GM18511 (cell line): ENCODE data around the gene ZFYVE21.

Experiments used
- ATAC-seq: cut with Tn5 transposase; IDR thresholded peaks from one replicate; pipeline ENCODE4 v1.9.1; 2021; ENCODE audit warnings: mild to moderate bottlenecking, moderate library complexity; ENCODE audit not compliant: unreplicated experiment

ZFYVE21 gene

DNA sequence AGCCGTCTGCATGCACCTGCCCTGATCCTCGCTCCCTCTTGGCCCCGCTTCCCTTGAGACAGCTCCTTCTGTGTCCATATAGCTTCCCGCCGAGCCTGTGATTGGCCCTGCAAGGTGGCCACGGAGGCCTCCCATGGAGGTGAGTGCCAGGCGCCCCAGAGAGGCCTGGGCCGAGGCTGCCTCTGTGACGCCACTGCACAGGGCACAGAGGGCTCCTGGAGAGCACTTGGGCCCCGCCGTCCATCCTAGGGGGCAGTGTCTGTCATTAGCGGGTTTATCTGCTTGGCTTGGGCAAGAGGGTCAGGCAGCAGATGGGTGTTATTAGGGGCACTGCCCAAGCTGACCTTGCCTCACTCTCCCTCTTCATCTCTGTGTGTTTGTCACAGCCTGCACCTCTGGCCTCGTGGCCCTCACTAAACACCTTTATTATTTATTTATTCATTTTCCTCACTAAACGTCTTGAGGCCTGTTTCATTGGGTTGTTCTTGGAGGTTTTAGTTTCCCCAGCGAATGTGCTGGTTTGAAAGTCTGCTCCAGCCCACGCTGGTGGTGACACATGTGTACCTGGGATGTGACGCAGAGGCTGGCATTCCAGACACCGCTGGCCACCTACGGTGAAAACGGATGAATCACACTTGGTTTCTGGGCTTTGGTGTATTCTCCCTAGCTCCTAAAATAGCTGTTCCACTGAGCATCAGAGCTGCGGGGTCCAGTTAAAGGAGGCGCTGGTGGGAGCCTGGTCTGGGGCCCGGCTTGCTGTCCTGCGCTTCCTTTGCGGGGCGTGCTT lies 5.9 kb downstream of the ZFYVE21 start:
- ATAC-seq = no peak

DNA sequence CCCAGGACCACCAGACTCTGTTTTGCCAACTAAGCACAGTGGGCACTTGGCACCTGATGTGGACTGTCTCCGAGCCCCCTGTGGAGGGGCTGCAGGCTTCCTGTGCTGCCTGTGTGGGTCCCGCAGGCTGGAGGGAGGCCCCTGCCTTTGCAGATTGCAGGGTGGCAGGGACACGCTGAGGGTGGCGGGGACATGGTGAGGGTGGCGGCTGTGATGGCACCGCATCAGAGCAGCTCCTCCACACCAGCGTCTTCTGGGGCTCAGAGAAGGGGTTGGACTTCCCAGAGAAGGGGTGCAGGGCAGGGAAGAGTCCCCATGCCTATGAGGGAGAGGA lies 8.1 kb downstream of the ZFYVE21 start:
- no peak for ATAC-seq

DNA sequence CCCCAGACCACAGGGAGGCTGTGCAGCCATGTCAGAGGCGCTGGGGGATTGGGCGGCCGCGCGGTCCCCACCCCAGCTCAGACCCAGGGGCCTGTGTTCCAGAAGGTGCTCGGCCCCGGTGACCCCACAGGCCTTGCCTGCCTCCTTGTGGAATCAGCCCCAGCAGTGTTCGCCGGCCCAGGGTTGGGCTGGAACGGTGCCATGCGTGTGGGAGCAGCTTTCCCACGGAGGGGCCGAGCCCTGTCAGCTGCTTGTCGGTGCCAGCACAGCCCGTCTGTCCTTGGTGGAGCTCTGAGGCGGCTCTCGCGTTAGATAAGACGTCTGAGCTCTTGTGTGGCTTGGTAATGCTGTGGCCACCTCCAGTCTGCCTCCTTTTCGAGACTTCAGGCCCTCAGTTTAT lies 8.5 kb downstream of the ZFYVE21 start:
- no peak for ATAC-seq

DNA sequence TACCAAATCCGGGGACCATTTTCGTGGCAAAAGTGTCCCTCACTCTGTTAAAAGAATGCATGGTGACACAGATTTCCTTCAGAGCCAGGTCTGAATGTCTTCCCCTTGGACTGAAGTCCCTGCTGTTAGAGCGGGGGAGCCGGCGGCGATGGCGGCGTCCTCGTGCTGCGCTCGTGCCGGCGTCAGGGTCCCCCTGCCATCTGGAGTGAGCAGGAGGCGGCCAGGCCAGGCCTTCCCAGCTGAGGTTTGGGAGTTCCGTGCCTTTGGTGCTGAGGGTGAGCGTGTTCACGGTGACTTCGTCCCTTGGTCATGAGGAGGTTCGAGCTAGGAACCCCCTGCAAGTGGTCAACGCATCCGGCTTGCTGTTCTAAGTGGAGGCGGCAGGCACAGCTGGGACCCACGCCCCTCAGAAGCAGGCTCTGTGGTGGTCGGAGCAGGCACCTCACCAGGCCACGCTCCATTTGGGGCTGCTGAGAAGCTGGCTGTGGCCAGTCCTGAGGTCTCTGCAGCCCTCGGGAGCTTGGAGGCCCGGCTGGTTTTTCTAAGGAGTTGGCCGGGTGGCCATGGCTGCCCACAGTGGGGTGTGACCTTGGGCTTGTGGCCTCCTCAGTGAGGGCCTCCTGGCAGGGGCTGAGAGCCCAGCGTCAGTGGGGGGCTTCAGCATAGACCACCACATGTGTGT lies 9.5 kb downstream of the ZFYVE21 start:
- ATAC-seq = no peak

DNA sequence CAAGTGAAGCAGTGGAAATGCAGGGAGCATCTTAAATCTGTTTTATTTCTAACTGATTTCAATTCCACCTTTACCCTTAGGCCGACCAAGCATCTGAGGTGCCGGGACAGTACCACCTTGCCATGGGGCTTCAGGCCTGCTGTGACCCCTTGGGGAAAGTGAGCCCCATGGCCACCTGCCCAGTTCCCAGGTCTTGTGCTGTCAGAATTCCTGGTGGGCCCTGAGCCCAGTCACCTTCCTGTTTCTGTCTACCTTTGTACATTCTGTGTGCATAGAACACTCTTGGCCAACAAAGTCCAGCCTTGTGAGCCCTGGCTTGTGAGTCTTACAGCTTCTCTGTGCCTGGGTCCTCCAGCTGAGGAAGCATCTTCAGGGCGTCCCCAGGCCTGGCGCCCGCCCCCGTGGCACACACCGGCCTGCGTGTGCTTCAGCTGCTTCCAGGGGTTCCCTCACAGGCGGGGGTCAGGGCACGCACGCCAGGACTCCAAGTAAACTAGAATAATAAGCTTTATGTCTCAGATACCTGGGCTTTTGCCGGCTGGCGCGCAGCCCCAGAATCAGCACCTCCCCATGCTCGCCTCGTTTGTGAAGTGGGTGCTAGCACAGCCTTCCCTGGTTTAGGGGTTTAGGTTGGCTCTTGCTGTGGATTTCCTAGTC lies 10.3 kb downstream of the ZFYVE21 start:
- no peak for ATAC-seq

DNA sequence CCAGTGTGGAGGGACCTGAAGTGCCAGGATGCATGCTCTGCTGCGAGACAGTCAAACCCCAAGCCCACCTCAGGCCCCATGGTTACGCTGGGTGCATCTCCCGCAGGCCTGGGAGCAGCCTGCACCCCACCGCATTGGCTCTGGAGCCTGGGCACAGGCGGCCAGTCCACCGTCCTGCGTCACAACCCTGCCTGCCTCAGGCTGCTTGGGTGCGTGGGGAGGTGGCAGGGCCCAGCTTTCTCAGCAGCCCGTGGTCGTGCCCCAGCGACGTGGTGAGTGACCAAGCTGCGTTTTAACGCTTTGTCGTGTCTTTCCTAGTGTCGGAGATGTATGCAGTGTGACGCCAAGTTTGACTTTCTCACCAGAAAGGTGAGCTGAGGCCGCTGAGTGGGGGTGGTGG lies 10.9 kb downstream of the ZFYVE21 start:
- no peak for ATAC-seq

DNA sequence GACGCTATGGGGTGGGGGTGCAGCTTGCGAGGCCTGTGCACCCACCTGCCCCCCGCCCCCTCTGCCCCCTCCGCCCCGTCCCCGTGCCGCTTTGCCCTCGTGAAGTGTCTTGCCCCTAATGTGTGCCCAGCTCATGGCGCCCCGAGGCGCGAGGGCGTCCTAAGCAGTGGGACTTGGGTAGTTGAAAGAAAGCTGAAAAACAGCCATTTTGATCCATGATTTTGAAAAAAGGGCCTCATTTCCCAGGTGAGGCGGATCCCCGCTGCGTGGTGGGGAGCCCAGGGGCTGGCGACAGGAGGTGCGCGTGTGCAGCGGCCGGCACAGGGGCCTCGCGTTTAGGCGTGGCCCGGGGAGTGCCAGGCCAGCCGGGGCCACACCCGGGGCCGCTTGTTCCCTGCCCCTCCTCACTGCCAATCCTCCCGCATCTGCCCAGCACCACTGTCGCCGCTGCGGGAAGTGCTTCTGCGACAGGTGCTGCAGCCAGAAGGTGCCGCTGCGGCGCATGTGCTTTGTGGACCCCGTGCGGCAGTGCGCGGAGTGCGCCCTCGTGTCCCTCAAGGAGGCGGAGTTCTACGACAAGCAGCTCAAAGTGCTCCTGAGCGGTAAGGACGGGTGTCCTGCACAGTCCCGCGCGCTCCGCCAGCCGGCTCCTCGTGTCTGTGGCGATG lies 11.8 kb downstream of the ZFYVE21 start:
- ATAC-seq = no peak

DNA sequence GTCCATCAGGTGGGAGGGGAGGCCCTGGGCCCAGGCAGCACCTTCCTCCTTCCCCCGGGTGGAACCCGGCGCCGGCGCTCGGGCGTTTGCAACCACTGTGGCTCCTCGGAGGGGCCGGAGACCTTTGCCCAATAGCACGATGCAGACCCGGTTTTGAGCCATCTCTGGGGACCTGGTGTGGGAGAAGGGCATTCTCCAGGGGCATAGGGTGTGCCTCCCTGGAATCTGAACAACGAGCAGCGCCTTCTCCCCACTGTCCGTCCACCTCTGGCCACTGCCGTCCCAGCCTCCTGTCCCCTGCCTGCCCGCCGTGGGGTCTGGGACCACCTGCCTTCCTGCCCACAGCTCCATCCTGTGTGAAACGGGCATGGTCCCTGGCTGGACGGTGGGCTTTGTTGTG lies 12.5 kb downstream of the ZFYVE21 start:
- ATAC-seq = no peak

DNA sequence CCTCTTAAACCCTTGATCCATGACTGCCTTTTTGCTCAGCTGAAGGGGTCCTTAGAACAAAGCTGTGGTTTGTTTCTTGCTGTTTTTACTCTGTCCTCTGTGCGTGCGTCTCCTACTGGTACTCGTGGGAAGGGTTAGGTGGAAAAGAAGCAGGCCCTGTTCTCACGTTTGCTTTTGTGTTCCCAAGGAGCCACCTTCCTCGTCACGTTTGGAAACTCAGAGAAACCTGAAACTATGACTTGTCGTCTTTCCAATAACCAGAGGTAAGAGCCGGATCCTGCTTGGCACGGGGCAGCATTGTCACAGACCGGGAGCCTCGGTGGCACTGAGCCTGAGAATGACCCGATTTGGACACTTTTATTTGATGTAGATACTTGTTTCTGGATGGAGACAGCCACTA lies 13.1 kb downstream of the ZFYVE21 start:
- no peak for ATAC-seq

DNA sequence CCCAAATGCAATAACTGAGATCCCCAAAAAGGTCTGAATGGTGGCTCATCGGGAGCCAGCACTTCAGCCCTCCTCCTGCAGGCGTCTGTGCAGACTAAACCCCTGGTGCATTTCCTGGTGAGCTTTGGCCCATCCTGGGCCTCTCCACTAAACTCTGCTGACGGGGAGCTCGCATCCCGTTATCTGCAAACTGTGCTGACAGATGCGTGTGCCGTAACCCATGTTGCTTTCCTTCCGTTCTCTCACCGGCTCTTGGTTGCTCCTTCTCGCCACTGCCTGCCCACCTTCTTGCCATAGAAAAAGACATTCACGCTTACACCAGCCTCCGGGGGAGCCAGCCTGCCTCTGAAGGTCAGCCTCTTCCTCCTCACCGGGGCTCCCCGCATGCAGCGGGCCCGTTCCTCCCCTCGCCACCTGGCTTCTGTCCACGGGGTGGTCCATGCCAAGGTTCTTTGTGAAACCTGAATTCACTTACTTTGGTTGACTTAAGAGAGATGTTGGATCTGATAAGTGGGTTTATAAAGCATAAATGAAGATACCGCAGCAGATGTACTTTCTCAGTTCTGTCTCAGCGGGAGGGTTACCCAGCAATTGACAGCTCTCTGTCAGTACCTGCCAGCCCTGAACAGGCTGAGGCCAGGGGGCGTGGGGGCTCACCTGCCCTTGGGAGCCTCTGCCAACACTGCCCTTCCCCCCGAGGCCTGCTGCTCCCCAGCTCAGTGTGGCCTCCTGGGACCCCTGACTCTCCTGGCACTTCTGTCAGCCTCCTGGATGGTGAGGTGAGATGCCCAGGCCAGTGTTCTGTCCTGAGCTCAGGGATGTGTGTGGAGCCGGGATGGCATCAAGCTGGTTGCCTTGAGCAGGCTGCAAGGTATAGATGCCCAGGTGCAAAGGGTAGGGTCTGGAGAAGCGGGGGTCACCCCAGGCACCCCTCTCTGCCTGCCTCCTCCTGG lies 14.2 kb downstream of the ZFYVE21 start:
- no peak for ATAC-seq

DNA sequence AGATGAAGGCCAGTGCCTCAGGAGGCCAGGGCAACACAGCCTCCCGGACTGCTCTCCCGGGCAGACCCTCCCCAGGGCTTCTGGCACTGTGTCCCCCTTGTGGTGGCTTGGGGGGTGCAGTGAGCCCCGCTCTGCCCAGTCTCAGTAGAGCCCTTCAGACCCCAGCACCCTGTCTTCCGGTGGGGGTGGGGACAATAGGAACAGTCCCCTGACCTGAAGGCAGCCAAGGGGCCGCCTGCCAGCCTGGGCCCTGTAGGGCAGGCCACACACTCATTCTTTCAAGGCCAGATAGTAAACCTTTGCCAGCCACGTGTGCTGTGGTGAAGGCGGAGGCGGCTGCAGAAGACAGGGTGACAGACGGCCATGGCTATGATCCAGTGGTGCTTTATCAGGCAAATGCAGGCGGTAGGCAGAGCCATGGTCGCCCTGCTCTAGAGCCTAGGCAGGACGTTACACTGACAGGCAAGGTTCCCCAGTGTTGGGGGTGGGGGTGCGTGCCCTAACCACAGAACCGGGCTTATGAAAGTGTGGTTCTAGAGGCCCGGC lies 15.0 kb downstream of the ZFYVE21 start:
- no peak for ATAC-seq

DNA sequence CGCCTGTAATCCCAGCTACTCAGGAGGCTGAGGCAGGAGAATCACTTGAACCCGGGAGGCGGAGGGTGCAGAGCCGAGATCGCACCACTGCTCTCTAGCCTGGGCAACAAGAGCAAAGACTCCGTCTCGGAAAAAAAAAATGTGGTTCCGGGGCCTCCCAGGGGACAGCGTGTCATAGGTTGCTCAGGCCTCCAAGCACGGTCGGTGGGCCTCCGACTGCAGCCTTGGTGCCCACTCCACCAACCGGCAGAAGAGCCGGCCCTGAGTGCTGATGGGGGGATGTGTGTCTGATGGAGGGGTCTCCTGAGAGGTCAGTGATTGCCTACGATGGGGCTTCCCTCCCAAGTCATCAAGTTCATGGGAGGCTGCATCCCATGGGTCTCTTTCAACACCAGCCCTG lies 15.9 kb downstream of the ZFYVE21 start:
- ATAC-seq = no peak

DNA sequence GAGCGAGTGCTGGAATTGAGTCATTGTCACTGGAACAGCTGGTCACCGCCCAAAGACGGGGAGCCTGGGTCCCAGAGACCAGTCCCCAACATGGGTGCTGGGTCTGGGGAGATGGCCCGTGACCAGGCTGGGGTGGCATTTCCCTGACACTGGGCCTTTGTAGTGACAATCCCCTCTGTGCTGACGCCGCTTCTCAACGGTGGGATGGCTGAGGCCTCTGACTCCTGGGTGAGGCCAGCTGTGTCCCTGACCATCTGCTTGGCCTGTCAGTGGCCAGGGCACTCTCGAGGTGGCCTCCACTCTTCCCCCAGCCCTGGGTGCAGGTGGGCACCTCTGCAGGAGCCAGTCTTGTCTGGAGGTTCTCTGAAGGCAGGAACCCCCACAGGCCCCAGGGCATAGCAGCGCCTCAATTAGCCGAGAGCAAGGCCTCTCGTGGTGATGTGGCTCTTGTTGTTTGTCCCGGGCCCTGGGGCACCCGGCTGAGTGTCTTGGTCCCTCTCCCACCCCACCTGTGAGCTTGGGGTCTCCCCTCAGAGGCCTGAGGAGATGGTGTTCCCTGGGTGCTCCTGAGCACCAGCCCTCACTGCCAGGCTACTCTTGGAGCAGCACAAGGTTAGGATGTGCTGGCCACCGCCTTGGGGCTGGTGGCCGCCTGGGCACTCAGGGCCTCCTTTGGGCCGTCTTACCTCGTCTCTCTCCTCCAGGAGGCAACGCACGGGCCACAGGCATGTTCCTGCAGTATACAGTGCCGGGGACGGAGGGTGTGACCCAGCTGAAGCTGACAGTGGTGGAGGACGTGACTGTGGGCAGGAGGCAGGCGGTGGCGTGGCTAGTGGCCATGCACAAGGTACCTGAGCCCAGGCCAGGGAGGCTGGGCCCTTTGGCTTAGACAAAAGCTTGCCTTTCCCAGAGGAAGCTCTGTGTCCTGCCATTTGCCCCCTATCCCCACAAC lies 16.6 kb downstream of the ZFYVE21 start:
- no peak for ATAC-seq

DNA sequence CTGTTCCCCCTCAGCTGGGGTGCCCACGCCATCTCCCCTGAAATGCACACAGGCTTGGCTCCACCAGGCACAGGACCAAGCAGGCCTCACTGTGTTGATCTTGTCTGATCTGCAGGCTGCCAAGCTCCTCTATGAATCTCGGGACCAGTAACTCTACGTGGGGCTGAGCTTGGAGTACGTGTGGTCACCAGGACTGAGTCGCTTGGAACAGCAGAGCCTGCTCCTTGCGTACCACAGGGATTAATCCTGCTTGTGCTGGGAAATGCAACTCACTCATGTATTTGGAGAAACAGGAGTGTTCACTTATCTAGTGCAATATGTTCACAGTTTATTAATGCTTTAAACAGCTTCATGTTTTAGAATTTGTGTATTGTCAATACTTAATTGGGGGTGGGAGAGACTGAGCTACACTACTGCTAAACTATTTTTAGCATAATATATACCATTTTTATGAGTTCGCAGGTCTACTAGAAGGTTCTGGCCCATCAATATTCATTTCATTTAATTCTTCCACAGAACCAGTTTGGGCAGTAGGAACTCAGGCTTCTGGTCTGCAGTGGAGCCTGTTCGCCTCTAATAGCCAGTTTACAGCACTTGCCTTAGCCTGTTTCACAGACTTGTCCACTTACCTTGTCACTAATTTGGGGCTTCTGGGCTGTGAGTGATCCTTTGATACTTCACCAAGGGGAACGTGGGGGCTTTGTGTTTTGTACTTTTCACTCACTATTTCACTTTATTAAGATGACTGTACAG lies 17.4 kb downstream of the ZFYVE21 start:
- no peak for ATAC-seq

DNA sequence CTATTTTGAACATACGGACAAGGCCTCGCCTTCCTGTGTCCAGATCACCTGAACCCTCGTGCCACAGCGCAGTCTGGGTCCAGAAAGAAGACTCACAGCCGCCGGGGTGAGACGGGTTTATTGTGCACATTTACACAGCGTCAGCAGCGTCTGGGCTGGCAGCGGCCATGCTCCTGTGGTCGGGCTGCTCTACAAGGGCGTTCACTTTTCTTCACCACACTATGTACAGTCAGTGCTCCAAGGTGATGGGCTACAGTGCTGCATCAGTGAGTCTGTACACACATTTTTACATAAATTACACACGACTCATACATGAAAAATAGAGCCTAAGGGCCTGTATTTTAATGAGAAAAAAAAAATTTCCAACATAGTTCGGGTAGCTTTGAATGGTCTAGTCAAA lies 18.0 kb downstream of the ZFYVE21 start:
- no peak for ATAC-seq

DNA sequence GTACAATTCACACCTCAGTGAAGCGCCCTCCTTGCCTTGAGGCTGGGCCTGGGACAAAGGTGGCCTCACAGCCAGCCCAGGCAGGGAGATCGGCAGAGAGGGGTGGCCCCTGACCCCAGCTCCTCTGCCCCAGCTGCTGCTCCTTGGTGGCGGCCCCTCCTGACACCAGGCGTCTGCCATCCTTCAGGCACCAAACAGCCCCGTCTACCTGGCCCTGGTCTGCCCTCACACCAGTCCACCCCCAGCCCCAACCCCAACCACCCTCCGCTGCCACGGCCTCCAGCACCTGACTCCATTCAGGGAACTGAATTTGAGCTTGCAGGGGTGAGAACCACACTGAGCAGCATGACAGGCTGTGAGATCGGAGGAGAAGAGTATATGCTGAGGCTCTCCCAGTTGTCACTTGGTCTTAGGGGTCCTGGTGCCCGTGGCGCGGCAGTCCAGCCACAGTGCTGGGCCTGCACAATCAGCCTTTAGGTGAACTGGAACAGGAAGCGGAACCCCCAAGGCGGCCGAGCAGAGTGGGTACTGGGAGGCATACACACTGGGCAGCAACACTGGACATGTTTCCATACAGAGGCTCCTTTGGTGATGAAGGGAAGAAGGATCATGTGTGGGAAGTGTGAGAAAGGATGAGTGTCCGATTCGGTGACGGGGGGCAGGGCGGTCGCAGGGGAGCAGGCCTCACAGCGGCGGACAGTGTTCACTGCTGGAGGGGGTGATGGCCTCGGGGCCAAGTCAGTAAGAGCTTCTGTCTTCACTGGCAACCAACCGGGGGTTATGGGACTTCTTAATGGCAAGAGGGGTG lies 18.7 kb downstream of the ZFYVE21 start:
- no peak for ATAC-seq

DNA sequence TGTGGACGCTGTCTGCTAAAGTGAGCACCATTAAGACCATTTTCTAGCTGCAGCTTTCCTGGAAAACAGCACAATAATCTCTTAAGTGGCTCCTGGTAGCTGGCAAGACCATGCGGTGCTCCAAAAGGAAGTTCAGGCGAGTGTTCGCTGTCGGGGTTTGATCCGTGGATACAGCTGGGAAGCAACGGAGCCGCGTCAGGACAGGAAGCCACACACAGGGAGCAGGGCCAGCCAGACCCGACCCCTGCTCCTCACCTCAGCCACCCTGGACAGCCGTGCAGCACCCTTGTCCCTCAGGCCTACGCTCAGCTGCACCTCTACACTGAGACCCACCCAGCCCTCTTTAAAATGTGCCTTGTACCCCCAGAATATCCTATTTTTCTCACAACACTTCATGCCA lies 19.4 kb downstream of the ZFYVE21 start:
- no peak for ATAC-seq

DNA sequence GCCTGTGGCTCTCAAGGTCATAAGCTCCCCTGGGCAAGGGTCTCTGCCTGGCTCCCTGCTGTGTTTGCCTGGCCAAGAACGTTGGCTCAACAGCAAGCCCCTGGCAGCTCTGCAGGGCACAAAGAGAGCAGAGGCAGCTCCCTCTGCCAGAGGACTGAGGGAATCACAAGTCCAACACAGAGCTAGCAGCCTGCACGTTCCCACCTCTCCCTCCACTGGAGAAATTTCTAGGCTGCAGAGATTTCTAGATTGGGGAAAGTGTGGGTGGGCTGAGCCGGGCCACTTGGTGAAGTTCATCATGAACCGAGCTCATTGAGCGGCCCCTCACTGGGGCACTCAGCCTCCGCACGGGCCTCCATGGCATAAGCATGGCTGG lies 19.8 kb downstream of the ZFYVE21 start:
- ATAC-seq = no peak
